Caco-2 (cell line): Measurements from ENCODE around the gene NPHP4. TPM values are rescaled to one million over a fixed set of nuclear protein-coding genes. Genes with fewer than 3 reads are reported as not detected.
"Not testable (repeated sequence)": the region's sequence is repeated elsewhere in the genome, so short reads cannot be mapped to it uniquely, and the experiment has no call there.

ENCODE experiments used
- BruUV-seq: library from RNA; stranded (reverse); fragments of 400-500 nt; replicated peaks from 2 replicates; lab custom pipeline; 2021; lab: Mats Ljungman, UMichigan
- CTCF ChIA-PET: fragments of 300-600 bp; sonication (Branson Sonifier 250); formaldehyde crosslinking; loops from one replicate; lab custom pipeline; 2022; ENCODE audit warnings: antibody characterized with exemption; lab: Charles Lee
- POLR2A ChIA-PET: fragments of 300-600 bp; sonication (Branson Sonifier 250); formaldehyde crosslinking; loops from one replicate; lab custom pipeline; 2022; ENCODE audit warnings: antibody characterized with exemption; lab: Charles Lee
- DNase-seq, 2 experiments: peaks; one replicate each; pipeline versions ENCODE4 v3.0.0 to v3.0.0-alpha.2; 2020 to 2022
- H3K27me3 ChIP-seq: replicated peaks from 2 replicates; pipeline ENCODE4 v1.6.0; 2011; ENCODE audit warnings: low read length; ENCODE audit not compliant: control insufficient read depth, insufficient read depth
- H3K36me3 ChIP-seq: 2 replicates; pipeline ENCODE4 v1.5.1; 2011; ENCODE audit warnings: low read length; ENCODE audit not compliant: control insufficient read depth, insufficient read depth
- H3K4me1 ChIP-seq: fragments of 250-450 bp; sonication (Bioruptor Pico); 2 replicates; pipeline ENCODE4 v1.5.1; 2020; ENCODE audit warnings: mild to moderate bottlenecking
- H3K4me3 ChIP-seq: 2 replicates; pipeline ENCODE4 v1.5.1; 2011; ENCODE audit warnings: low read depth, mild to moderate bottlenecking, control low read depth, low read length
- H3K9me3 ChIP-seq: fragments of 250-450 bp; sonication (Bioruptor Pico); 2 replicates; pipeline ENCODE4 v1.5.1; 2020; ENCODE audit warnings: mild to moderate bottlenecking, moderate library complexity
- H3K27ac Mint-ChIP-seq: one replicate; pipeline ENCODE4 v1.8.0; 2022; ENCODE audit warnings: mixed read lengths; ENCODE audit not compliant: unreplicated experiment
- H3K27me3 Mint-ChIP-seq: one replicate; pipeline ENCODE4 v1.8.0; 2022; ENCODE audit warnings: mixed read lengths; ENCODE audit not compliant: insufficient read depth, unreplicated experiment
- H3K36me3 Mint-ChIP-seq: one replicate; pipeline ENCODE4 v1.8.0; 2022; ENCODE audit warnings: mild to moderate bottlenecking, mixed read lengths; ENCODE audit not compliant: insufficient read depth, unreplicated experiment
- H3K4me1 Mint-ChIP-seq: one replicate; pipeline ENCODE4 v1.8.0; 2022; ENCODE audit warnings: low read depth, mixed read lengths; ENCODE audit not compliant: unreplicated experiment
- H3K4me3 Mint-ChIP-seq: one replicate; pipeline ENCODE4 v1.8.0; 2022; ENCODE audit warnings: mild to moderate bottlenecking, moderate library complexity, mixed read lengths; ENCODE audit not compliant: unreplicated experiment
- H3K9me3 Mint-ChIP-seq: one replicate; pipeline ENCODE4 v1.8.0; 2022; ENCODE audit warnings: mixed read lengths; ENCODE audit not compliant: unreplicated experiment
- intact Hi-C: fragments of 100-400 bp; cut with micrococcal nuclease; formaldehyde crosslinking; loops from one replicate; pipeline ENCODE4 v1.10.0; 2022; ENCODE audit not compliant: unreplicated experiment
- total RNA-seq: library from RNA; stranded (reverse); gene quantifications from 2 replicates; pipeline ENCODE4 v1.2.3, GENCODE V29; 2022
- TF ChIP-seq, protein P1 (sequence below), 2 experiments: fragments of 200-600 bp in 1 of 2; IDR thresholded peaks; 1 replicate in 1 of 2; 2 replicates in 1 of 2; pipeline versions ENCODE4 v1.5.1 to v1.8.0; 2011 to 2022; ENCODE audit warnings: antibody characterized with exemption in 1 of 2, control low read depth in 1 of 2, inconsistent platforms in 1 of 2, low read depth in 1 of 2, low read length in 1 of 2, mild to moderate bottlenecking in 1 of 2, moderate library complexity in 1 of 2; ENCODE audit not compliant: insufficient read depth in 1 of 2, severe bottlenecking in 1 of 2, unreplicated experiment in 1 of 2

The NPHP4 gene
- total RNA-seq, 1 experiment from 2014 or later: 12.3 TPM

DNA sequence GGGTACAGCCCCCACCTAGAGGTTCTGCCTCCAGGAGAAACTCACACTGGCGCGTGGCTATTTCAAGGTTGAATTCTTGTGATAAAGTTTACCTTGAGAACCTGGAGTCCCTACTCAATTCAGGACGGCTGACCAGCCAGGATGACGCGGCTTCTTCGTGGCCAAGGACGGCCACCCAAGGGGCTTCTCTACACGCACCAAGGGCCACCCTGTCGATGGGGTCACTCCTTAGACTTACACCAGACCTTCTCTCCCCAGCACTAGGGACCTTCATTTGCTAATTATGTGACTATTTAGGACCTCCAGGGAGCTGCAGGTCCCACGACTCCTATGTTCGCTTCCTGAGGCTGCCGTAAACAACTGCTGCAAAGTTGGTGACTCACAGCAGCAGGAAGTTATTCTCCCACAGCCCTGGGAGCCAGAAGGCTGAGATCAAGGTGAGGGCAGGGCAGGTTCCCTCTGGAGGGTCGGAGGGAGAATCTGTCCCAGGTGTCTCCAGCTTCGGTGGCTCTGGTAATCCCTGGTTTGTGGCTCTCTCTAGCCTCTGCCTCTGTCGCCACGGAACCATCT lies 135.9 kb downstream of the NPHP4 start:
- DNase-seq: no peak
- POLR2A ChIA-PET: no interaction called here
- Histone ChIP-seq H3K27me3 (no peaks in the 10 kb centered on the region), H3K9me3 (no peaks in the 10 kb centered on the region), H3K36me3 (no peaks in the 10 kb centered on the region), H3K4me1 (no peaks in the 10 kb centered on the region), H3K4me3 (no peak overlapping the region)
- H3K4me1 Mint-ChIP-seq: no peaks in the 10 kb centered on the region
- H3K27me3 Mint-ChIP-seq: no peaks in the 10 kb centered on the region
- H3K9me3 Mint-ChIP-seq: no peaks in the 10 kb centered on the region
- TF ChIP-seq, protein P1, sequence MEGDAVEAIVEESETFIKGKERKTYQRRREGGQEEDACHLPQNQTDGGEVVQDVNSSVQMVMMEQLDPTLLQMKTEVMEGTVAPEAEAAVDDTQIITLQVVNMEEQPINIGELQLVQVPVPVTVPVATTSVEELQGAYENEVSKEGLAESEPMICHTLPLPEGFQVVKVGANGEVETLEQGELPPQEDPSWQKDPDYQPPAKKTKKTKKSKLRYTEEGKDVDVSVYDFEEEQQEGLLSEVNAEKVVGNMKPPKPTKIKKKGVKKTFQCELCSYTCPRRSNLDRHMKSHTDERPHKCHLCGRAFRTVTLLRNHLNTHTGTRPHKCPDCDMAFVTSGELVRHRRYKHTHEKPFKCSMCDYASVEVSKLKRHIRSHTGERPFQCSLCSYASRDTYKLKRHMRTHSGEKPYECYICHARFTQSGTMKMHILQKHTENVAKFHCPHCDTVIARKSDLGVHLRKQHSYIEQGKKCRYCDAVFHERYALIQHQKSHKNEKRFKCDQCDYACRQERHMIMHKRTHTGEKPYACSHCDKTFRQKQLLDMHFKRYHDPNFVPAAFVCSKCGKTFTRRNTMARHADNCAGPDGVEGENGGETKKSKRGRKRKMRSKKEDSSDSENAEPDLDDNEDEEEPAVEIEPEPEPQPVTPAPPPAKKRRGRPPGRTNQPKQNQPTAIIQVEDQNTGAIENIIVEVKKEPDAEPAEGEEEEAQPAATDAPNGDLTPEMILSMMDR (IDR thresholded peaks at IDR 0.05; ENCODE audit: insufficient read depth in 1 of 2, low read depth in 1 of 2, low read length in 1 of 2, severe bottlenecking in 1 of 2, unreplicated experiment in 1 of 2): no peak
- no peak overlapping the region for H3K27ac Mint-ChIP-seq
- BruUV-seq: no TSS peak
- CTCF ChIA-PET: no interaction called here
- no peaks in the 10 kb centered on the region for H3K36me3 Mint-ChIP-seq
- intact Hi-C loops: no loop called here
- no peak overlapping the region for H3K4me3 Mint-ChIP-seq

DNA sequence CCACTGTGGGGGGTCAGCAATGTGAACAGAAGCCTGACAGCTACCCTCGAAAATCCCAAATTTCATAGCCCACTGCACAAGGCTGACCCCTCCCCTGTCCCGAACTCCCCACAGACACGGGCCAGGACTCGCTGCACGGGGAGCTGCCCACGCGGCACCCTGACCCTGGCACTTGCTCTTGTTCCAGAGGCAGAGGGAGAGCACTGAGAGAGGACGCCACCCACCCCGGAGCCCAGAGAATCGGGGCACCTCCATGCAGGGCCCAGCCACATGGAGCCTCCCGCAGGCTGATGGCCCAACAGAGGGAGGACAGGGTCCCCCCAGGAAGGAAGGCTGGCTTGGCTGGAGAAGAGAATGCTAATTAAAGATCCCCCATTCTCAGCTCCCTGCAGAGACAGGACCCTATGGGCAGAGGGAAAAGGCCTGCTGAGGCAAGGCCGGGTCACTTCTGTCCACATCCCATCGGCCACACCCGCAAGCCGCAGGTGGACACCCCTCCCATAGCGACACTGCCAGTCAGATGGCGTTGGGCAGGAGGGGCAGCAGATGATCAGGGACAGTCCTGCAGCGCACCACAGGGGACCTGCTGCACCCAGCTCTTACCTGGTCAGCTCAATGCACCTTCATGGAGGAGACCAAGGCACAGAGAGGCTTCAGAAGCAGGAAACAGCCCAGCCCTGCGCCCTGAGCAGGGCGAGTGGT lies 136.9 kb downstream of the NPHP4 start:
- BruUV-seq: no TSS peak
- H3K4me3 ChIP-seq: no peak overlapping the region
- CTCF ChIA-PET: interaction anchor here (0.6 kb wide), 1 partner anchor 110 kb away, joined by 3 read pairs; no protein-coding TSS in a partner anchor
- Mint-ChIP-seq H3K27me3 (no peaks in the 10 kb centered on the region), H3K4me3 (no peak overlapping the region), H3K27ac (no peak overlapping the region), H3K36me3 (no peaks in the 10 kb centered on the region), H3K9me3 (no peaks in the 10 kb centered on the region), H3K4me1 (no peaks in the 10 kb centered on the region)
- TF ChIP-seq, protein P1 (IDR thresholded peaks at IDR 0.05; ENCODE audit: insufficient read depth in 1 of 2, low read depth in 1 of 2, low read length in 1 of 2, severe bottlenecking in 1 of 2, unreplicated experiment in 1 of 2): no peak
- POLR2A ChIA-PET: no interaction called here
- no peaks in the 10 kb centered on the region for H3K9me3 ChIP-seq
- no peak for DNase-seq
- H3K27me3 ChIP-seq: no peaks in the 10 kb centered on the region
- no peaks in the 10 kb centered on the region for H3K4me1 ChIP-seq
- H3K36me3 ChIP-seq: no peaks in the 10 kb centered on the region
- intact Hi-C loops: no loop called here

DNA sequence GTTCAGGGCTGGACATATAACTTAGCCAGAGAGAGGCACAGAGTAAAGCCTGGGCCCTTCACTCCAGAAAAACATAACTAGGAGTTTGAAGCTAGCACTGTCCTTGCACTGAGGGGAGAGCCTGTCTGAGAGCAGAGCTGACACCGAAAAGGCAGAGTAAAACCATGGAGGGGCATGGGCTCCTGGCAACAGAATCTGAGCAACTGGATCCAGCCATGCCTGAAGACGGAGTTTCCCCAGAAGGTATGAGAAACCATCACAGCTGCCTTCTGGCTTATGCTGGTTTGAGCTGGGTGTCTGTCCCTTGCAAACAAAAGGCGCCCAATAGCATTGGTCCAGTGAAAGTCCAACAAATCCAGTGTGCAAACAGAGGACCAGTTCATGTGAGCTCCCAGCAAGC lies 137.5 kb downstream of the NPHP4 start:
- intact Hi-C loops: no loop called here
- BruUV-seq: no TSS peak
- Histone ChIP-seq H3K4me1 (no peaks in the 10 kb centered on the region), H3K27me3 (no peaks in the 10 kb centered on the region), H3K4me3 (no peak overlapping the region), H3K9me3 (no peaks in the 10 kb centered on the region), H3K36me3 (no peaks in the 10 kb centered on the region)
- Mint-ChIP-seq H3K9me3 (no peaks in the 10 kb centered on the region), H3K4me1 (no peaks in the 10 kb centered on the region), H3K27ac (no peak overlapping the region), H3K36me3 (no peaks in the 10 kb centered on the region), H3K4me3 (no peak overlapping the region), H3K27me3 (peaks cover under 1% of the 10 kb centered on the region)
- CTCF ChIA-PET: no interaction called here
- POLR2A ChIA-PET: no interaction called here
- no peak for DNase-seq
- TF ChIP-seq, protein P1 (IDR thresholded peaks at IDR 0.05; ENCODE audit: insufficient read depth in 1 of 2, low read depth in 1 of 2, low read length in 1 of 2, severe bottlenecking in 1 of 2, unreplicated experiment in 1 of 2): no peak

DNA sequence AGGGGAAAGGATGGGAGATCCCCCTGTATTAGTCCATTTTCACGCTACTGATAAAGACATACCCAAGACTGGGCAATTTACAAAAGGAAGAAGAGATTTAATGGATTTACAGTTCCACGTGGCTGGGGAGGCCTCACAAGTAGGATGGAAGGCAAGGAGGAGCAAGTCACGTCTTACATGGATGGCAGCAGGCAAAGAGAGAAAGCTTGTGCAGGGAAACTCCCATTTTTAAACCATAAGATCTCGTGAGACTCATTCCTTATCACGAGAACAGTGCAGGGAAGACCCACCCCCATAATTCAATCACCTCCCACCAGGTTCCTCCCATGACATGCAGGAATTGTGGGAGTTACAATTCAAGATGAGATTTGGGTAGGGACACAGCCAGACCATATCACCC lies 138.4 kb downstream of the NPHP4 start:
- H3K27me3 Mint-ChIP-seq, POLR2A ChIA-PET, CTCF ChIA-PET, H3K4me3 Mint-ChIP-seq, H3K9me3 Mint-ChIP-seq, H3K36me3 ChIP-seq, H3K4me1 ChIP-seq, H3K27ac Mint-ChIP-seq, BruUV-seq, H3K36me3 Mint-ChIP-seq, H3K4me3 ChIP-seq, intact Hi-C loops, H3K4me1 Mint-ChIP-seq, DNase-seq, H3K27me3 ChIP-seq, H3K9me3 ChIP-seq: not testable (repeated sequence)
